Endothelial cell of coronary artery (primary cell): ENCODE data around the gene PAX3. TPM values are rescaled to one million over a fixed set of nuclear protein-coding genes. Genes with fewer than 3 reads are reported as not detected.

Experiments
- total RNA-seq: library from RNA; depleted of rRNA; stranded (reverse); fragments of >200 nt; gene quantifications from 2 replicates; pipeline ENCODE4 v1.2.3, GENCODE V29; 2014

Gene PAX3
- 1.2 TPM in 1 of 2 replicates, not detected in the other for total RNA-seq

GRCh38 chr2:222298311-222299150 lies at the start of gene PAX3:
PAX3 (minus strand) TSS chr2:222298998; CDS start chr2:222298615, 383 bp downstream.

Other genes starting within 250 kb of the PAX3 start
- not detected in 2 replicates for gene SGPP2, start 125.5 kb upstream of the PAX3 start, total RNA-seq